ENCODE results near the gene LRIG3. TPM values are rescaled to one million over a fixed set of nuclear protein-coding genes. Genes with fewer than 3 reads are reported as not detected.
"Not testable (repeated sequence)": the region's sequence is repeated elsewhere in the genome, so short reads cannot be mapped to it uniquely, and the experiment has no call there.

Gene LRIG3
- total RNA-seq, 2 donors from 2014 or later, result not detected

- not testable (repeated sequence) for H3K4me1 Mint-ChIP-seq; H3K27ac Mint-ChIP-seq; H3K36me3 Mint-ChIP-seq (ENCODE audit: low read depth); H3K27me3 Mint-ChIP-seq; H3K9me3 Mint-ChIP-seq; ATAC-seq (replicated peaks); H3K4me3 Mint-ChIP-seq
Observed at GRCh38 chr12:58902726-58903125, 17.6 kb downstream of the LRIG3 start.

GRCh38 chr12:58901664-58902063 is 18.6 kb downstream of the LRIG3 start:
- ATAC-seq (replicated peaks), result no peak
- Mint-ChIP-seq H3K27me3 (no peaks in the 10 kb centered on the region), H3K27ac (no peak overlapping the region), H3K9me3 (no peaks in the 10 kb centered on the region), H3K36me3 (ENCODE audit: low read depth) (no peaks in the 10 kb centered on the region), H3K4me3 (no peak overlapping the region), H3K4me1 (no peaks in the 10 kb centered on the region)

GRCh38 chr12:58897969-58898368 is 22.3 kb downstream of the LRIG3 start:
- no peaks in the 10 kb centered on the region for H3K36me3 Mint-ChIP-seq (ENCODE audit: low read depth)
- H3K9me3 Mint-ChIP-seq, result peaks cover 4% of the 10 kb centered on the region
- H3K27me3 Mint-ChIP-seq, result no peaks in the 10 kb centered on the region
- no peaks in the 10 kb centered on the region for H3K4me1 Mint-ChIP-seq
- no peak for ATAC-seq (replicated peaks)
- H3K4me3 Mint-ChIP-seq, result no peak overlapping the region
- H3K27ac Mint-ChIP-seq, result no peak overlapping the region

GRCh38 chr12:58896278-58896677 is 24.0 kb downstream of the LRIG3 start:
- Mint-ChIP-seq H3K9me3 (peaks cover 4% of the 10 kb centered on the region), H3K36me3 (ENCODE audit: low read depth) (no peaks in the 10 kb centered on the region), H3K27me3 (no peaks in the 10 kb centered on the region), H3K4me1 (no peaks in the 10 kb centered on the region), H3K4me3 (no peak overlapping the region), H3K27ac (no peak overlapping the region)
- ATAC-seq (replicated peaks), result no peak

GRCh38 chr12:58895053-58895452 is 25.3 kb downstream of the LRIG3 start:
- Mint-ChIP-seq H3K27ac (no peak overlapping the region), H3K4me1 (no peaks in the 10 kb centered on the region), H3K36me3 (ENCODE audit: low read depth) (no peaks in the 10 kb centered on the region), H3K27me3 (no peaks in the 10 kb centered on the region), H3K4me3 (no peak overlapping the region), H3K9me3 (peaks cover 4% of the 10 kb centered on the region)
- ATAC-seq (replicated peaks), result no peak

- Mint-ChIP-seq H3K27ac (no peak overlapping the region), H3K36me3 (ENCODE audit: low read depth) (no peaks in the 10 kb centered on the region), H3K27me3 (no peaks in the 10 kb centered on the region), H3K9me3 (peaks cover 4% of the 10 kb centered on the region), H3K4me1 (no peaks in the 10 kb centered on the region), H3K4me3 (no peak overlapping the region)
- ATAC-seq (replicated peaks), result no peak
Observed at GRCh38 chr12:58894040-58894439, 26.3 kb downstream of the LRIG3 start.

GRCh38 chr12:58893495-58893894 is 26.8 kb downstream of the LRIG3 start:
- ATAC-seq (replicated peaks), result no peak
- H3K9me3 Mint-ChIP-seq, result peaks cover 4% of the 10 kb centered on the region
- H3K4me3 Mint-ChIP-seq, result no peak overlapping the region
- no peak overlapping the region for H3K27ac Mint-ChIP-seq
- H3K4me1 Mint-ChIP-seq, result no peaks in the 10 kb centered on the region
- no peaks in the 10 kb centered on the region for H3K36me3 Mint-ChIP-seq (ENCODE audit: low read depth)
- H3K27me3 Mint-ChIP-seq, result no peaks in the 10 kb centered on the region

GRCh38 chr12:58889557-58889956 is 30.7 kb downstream of the LRIG3 start:
- no peak overlapping the region for H3K27ac Mint-ChIP-seq
- no peaks in the 10 kb centered on the region for H3K27me3 Mint-ChIP-seq
- H3K4me1 Mint-ChIP-seq, result no peaks in the 10 kb centered on the region
- H3K9me3 Mint-ChIP-seq, result no peaks in the 10 kb centered on the region
- no peak overlapping the region for H3K4me3 Mint-ChIP-seq
- no peaks in the 10 kb centered on the region for H3K36me3 Mint-ChIP-seq (ENCODE audit: low read depth)
- ATAC-seq (replicated peaks), result no peak

GRCh38 chr12:58888131-58888783 is 32.0 kb downstream of the LRIG3 start:
- no peak overlapping the region for H3K4me3 Mint-ChIP-seq
- no peak for ATAC-seq (replicated peaks)
- no peak overlapping the region for H3K27ac Mint-ChIP-seq
- H3K4me1 Mint-ChIP-seq, result no peaks in the 10 kb centered on the region
- H3K36me3 Mint-ChIP-seq (ENCODE audit: low read depth), result no peaks in the 10 kb centered on the region
- H3K27me3 Mint-ChIP-seq, result peaks cover 3% of the 10 kb centered on the region
- H3K9me3 Mint-ChIP-seq, result no peaks in the 10 kb centered on the region

GRCh38 chr12:58887068-58887467 is 33.2 kb downstream of the LRIG3 start:
- no peak overlapping the region for H3K4me3 Mint-ChIP-seq
- no peaks in the 10 kb centered on the region for H3K4me1 Mint-ChIP-seq
- no peaks in the 10 kb centered on the region for H3K9me3 Mint-ChIP-seq
- H3K27ac Mint-ChIP-seq, result no peak overlapping the region
- no peak for ATAC-seq (replicated peaks)
- H3K27me3 Mint-ChIP-seq, result peaks cover 3% of the 10 kb centered on the region
- H3K36me3 Mint-ChIP-seq (ENCODE audit: low read depth), result no peaks in the 10 kb centered on the region

- ATAC-seq (replicated peaks), result no peak
- Mint-ChIP-seq H3K27ac (no peak overlapping the region), H3K9me3 (no peaks in the 10 kb centered on the region), H3K4me1 (no peaks in the 10 kb centered on the region), H3K4me3 (no peak overlapping the region), H3K27me3 (peaks cover 3% of the 10 kb centered on the region), H3K36me3 (ENCODE audit: low read depth) (no peaks in the 10 kb centered on the region)
Observed at GRCh38 chr12:58886474-58886873, 33.8 kb downstream of the LRIG3 start.

GRCh38 chr12:58884916-58885315 is 35.4 kb downstream of the LRIG3 start:
- no peaks in the 10 kb centered on the region for H3K36me3 Mint-ChIP-seq (ENCODE audit: low read depth)
- H3K27me3 Mint-ChIP-seq, result peaks cover 3% of the 10 kb centered on the region
- H3K4me1 Mint-ChIP-seq, result no peaks in the 10 kb centered on the region
- ATAC-seq (replicated peaks), result no peak
- peaks cover 4% of the 10 kb centered on the region for H3K9me3 Mint-ChIP-seq
- no peak overlapping the region for H3K27ac Mint-ChIP-seq
- H3K4me3 Mint-ChIP-seq, result no peak overlapping the region

- Mint-ChIP-seq H3K4me1 (no peaks in the 10 kb centered on the region), H3K27me3 (peaks cover 3% of the 10 kb centered on the region), H3K36me3 (ENCODE audit: low read depth) (no peaks in the 10 kb centered on the region), H3K9me3 (peaks cover 4% of the 10 kb centered on the region), H3K27ac (no peak overlapping the region), H3K4me3 (no peak overlapping the region)
- no peak for ATAC-seq (replicated peaks)
Observed at GRCh38 chr12:58883576-58884334, 36.5 kb downstream of the LRIG3 start.

GRCh38 chr12:58882826-58883225 is 37.5 kb downstream of the LRIG3 start:
- Mint-ChIP-seq H3K27ac (no peak overlapping the region), H3K27me3 (peaks cover 3% of the 10 kb centered on the region), H3K4me3 (no peak overlapping the region), H3K4me1 (no peaks in the 10 kb centered on the region), H3K9me3 (peaks cover 4% of the 10 kb centered on the region), H3K36me3 (ENCODE audit: low read depth) (no peaks in the 10 kb centered on the region)
- no peak for ATAC-seq (replicated peaks)

- Mint-ChIP-seq H3K27ac (no peak overlapping the region), H3K4me3 (no peak overlapping the region), H3K36me3 (ENCODE audit: low read depth) (no peaks in the 10 kb centered on the region), H3K27me3 (peaks cover 3% of the 10 kb centered on the region), H3K4me1 (no peaks in the 10 kb centered on the region), H3K9me3 (peaks cover 4% of the 10 kb centered on the region)
- ATAC-seq (replicated peaks), result no peak
Observed at GRCh38 chr12:58881816-58882215, 38.5 kb downstream of the LRIG3 start.

All from activated T-helper 17 cell treated with anti-CD3 and anti-CD28 coated beads, Interleukin-2, amount 50 U/mL, for 72 hours (primary cell).